ENCODE data around the gene SLCO2A1.

The SLCO2A1 gene

DNA sequence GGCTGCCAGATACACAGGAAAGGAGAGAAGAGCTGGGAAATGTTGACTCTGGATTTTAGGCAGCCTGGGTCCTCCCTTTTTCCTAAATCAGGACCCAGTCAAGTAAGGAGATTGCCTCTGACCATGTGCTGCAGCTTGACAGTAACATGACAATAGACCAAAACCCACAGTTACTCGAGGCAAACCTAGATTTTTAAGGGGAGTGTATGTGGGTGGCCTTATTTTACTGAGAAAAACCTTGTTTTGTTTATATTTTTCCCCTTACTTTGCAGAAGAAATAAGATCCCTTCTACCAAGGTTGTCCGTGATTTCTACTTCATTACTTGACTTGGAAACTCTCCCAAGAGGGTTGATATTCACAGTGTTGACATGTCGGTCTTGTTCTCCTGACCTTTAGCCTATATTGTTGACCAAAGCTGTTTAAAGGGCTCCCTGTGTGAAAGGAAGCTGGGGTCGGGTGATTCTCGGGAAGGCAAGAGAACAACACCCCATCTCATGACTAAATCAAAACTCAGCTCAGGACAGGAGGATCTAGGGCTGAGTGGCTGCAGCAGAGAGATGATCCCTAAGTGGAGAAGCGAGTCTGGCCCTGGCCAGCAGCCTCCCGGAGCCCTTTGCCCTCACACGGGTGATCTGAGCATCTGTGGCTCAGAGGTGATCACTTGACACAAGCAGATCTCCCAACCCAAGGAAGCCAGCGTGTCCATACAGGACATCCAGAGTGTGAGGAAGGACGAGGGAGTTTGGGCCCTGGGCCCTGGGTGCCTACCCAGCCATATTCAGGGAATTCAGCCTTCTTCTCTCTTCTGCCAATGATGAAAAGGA, 31.0 kb upstream of the SLCO2A1 start:
- DNase-seq (ENCODE audit: low read depth, low spot score), result no peak

GRCh38 chr3:134059671-134060560, 30.2 kb upstream of the SLCO2A1 start:
- DNase-seq (ENCODE audit: low read depth, low spot score), result peak; percentile 84

DNA sequence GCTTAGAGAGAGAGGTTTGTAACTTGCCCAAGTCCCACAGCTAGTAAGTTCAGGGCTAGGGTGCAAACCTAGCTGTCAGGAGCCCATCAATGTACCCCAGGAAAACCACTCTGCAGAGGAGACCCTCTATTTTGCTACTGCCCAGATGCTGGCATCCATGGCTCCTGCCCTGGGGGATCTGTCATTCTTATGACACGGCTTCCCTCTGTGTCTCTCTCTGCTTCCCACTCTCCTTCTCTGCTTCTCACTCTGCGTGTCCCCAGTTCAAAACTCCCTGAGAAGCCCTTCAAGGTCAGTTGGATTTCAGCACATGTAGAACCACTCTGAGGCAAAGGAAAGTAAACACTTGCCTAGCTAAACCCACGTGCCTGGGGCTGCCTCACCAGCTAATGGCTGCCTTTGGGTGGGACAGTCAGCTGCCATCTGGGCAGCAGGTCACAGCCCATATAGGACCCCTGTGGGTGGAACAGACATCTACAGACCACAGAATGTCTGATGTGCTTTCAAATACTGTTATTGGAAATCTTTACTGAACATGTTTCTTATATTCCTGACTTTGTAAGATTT, 29.4 kb upstream of the SLCO2A1 start:
- no peak for DNase-seq (ENCODE audit: low read depth, low spot score)

DNA sequence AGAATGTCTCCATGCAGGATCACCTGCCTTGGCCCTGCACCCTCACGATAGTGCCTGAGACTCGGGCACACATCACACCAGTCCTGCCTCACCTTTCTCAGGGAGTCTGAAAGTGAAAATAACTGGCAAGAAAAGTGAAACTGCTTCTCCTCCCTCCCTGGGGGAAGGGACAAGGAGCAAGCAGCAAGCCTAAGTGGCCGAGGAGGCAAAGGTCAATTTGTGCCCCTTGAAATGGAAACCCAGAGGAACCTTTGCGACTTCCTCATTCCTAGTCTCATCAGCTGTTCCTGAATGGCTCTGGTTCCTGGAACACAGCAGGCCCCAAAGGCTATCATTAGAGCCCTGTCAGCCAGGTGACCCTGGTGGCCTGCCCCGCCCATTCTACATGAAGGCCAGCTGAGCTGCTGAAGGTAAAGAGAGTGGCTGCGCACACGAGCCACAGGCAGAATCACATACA, 28.0 kb upstream of the SLCO2A1 start:
- peak; percentile 90 for DNase-seq (ENCODE audit: low read depth, low spot score)

DNA sequence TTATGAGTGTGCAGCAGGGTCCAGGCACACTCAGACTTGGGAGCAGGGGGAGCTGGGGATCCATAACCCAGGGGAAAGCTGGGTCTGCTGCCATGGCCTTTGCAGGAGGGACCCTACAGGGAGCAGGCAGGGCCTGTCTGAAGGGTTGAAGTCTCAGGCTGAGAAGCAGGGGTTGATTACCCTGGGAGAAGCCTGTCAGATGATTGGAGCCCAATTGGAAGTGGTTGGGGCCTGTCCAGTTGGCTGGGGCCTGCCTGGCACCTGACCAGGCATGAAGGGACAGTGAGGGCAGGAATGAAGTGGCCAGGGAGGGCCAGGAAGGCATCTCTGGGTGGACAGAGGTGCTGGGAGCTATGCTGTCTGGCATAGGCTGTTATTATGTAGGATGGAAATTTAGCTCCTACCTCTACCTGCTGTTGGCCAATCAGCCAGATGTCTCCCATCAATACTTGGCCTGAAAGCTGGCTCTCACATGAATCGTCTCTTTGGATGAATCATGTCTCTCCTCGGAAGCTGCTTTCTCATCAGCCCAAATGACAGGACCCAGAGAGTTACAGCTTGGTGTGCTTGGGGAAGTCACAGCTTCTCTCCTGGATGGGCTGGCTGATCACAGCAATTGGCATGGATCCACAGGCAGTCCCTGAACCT, 27.4 kb upstream of the SLCO2A1 start:
- no peak for DNase-seq (ENCODE audit: low read depth, low spot score)

DNA sequence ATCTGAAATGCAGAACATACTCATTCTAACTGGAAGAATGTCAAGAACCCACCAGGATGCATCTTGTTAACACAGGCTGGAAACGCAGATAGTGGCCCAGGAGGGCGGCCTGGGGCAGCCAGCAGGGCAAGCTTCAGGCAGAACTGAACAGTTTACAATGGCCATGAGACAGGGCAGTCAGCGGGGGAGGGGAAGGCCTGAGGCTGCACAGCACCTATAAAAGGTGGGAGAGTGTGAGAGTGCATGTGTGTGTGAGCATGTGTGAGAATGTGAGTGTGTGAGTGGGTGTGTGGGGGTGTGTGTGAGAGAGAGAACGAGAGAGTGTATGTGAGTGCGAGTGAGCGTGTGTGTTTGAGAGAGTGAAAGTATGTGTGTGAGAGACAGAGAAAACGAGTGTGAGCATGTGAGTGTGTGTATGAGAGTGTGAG, 26.8 kb upstream of the SLCO2A1 start:
- DNase-seq (ENCODE audit: low read depth, low spot score), result peak; percentile 31

GRCh38 chr3:134055661-134056060, 25.9 kb upstream of the SLCO2A1 start:
- DNase-seq (ENCODE audit: low read depth, low spot score), result no peak

DNA sequence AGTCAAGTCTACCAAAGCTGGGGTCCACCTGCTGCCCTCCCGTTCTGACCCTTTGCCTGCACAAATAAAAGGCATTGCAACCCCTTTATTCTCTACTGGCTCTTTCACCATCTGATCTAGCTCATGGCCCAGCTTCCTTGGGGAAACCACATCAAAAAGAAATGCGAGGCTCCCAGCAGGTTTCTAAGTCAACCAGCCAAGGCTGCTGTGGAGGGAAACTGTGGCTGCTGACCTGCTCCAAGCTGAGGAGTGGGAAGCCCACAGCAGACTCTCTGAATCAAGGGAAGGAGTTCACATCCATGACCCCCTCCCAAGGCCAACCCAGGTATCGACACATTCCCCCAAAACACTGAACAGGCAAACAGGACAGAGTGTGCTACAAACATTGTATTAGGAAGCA, 25.2 kb upstream of the SLCO2A1 start:
- no peak for DNase-seq (ENCODE audit: low read depth, low spot score)

GRCh38 chr3:134054231-134054630, 24.5 kb upstream of the SLCO2A1 start:
- no peak for DNase-seq (ENCODE audit: low read depth, low spot score)

DNA sequence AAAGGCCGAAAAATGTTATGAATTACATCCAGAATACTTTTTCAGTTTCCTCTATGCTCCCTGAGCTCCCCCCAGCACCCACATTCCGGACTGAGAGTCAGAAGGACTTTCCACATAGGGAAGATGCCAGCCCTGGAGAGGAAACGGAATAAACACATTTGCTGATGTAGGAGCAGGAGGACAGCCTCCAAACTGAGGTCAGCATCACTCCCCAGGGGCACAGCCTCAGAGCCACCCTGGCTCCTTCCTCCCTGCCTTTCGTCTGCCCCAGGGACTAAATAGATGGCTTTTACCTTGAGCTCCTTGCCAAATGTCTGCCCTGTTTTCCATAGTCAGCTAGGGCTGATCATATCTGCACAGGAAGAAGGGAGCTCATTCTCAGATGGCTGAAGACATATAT, 22.6 kb upstream of the SLCO2A1 start:
- DNase-seq (ENCODE audit: low read depth, low spot score), result no peak

GRCh38 chr3:134049676-134050075, 20.0 kb upstream of the SLCO2A1 start:
- no peak for DNase-seq (ENCODE audit: low read depth, low spot score)

DNA sequence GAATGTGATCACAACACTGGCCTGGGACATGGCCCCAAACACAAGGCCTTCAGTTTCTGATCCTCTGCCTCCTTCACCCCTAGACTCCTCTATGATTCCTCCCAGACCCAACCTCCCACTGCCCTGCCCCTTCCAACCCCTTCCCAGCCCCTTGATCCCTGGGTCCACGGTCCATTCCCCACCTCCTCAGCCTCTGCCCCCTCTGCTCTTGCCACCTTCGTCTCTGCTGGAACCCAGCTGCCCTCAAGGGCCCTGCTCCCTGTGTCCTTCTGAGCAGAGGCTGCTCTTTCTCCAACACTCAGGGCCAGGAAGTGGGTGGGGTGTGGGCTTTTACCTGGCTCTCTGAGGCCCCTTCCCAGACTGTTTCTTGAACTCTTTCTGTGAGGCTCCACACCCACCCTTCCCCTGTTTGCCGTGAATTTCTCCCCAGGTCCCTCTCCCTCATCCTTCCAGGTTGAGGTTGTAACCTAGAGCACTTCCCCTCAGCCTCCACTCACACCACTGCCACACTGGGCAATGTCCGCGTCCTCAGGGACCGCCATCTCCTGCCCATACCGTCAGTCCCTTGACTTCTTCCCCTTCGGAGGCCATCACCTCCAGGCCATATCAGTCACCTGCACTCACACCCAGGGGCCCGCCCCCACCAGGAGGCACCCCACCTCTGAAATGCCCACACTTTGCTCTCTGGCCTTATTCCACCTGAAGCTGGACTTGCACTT, 18.7 kb upstream of the SLCO2A1 start:
- DNase-seq (ENCODE audit: low read depth, low spot score), result no peak

DNA sequence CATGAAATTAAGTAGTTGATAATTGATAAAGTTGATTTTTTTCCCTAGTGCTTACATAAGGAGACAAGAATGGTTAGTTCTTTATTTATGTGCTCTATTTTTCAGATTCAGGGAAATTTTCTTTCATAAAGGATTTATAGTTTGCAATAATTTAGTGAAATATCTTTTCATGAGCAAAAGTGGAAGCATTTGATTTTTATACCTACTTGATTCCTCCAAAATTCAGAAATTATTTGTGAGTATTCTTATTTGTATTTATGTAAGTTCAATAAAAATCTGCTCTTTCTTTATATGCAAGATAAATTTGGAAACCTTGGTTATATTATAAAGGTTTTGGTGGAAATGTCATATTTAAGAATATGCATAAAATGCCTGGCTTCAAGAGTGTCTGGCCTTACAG, 14.7 kb upstream of the SLCO2A1 start:
- DNase-seq (ENCODE audit: low read depth, low spot score), result no peak

- DNase-seq (ENCODE audit: low read depth, low spot score), result no peak
These were observed 10.3 kb upstream of the SLCO2A1 start for GRCh38 chr3:134040066-134040465.

DNA sequence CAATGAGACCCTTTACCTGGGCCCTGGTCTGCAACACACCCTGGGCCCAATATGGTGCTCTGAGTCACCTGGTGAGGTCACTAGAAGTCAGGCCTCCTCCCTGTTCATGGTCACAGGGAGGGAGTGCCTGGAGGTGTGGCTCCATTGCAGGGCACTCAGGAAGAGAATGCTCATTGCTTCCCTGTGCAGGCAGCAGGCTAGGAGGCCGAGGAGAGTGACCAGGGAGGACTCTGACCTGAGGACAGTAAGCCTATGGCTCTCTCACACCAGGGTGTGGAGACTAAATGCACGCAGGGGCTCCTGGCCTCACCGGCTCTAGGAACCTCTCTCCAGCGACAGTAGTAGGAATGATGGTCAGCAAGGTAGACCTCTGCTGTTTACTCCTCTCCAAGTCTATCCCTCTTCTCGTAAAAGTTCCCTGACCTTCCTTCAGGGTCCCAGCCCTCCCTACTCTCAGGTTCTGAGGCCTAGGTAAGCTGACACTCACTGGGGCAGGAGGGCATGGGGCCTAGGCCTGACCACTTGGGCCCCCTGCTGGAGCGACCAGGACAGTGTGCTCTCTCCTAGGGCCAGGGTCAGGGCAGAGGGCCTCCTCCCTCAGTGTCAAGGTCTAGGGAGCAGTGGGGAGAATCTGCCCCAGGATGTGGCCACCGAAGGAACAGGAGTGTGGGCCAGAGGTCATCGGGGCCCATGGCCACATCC, 9.6 kb upstream of the SLCO2A1 start:
- peak; percentile 76 for DNase-seq (ENCODE audit: low read depth, low spot score)

DNA sequence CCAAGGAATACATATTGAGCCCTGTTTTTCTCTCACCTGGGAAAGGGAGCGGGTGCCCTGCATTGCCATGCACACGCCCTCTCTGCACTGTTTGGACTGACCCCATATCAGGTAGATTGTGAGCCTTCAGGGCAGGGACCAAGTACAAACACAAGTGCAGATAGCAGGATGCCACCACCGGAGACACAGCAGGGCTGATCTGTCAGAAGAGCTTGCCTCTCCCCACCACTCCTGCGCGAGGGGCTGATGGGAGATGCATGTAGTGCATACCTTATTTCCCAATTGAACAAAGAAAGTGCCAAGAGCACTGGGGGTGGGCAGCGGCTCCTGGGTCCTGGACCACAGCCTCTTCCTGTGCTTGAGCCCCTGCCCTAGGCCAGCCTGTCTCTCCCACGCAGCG, 9.0 kb upstream of the SLCO2A1 start:
- no peak for DNase-seq (ENCODE audit: low read depth, low spot score)

DNA sequence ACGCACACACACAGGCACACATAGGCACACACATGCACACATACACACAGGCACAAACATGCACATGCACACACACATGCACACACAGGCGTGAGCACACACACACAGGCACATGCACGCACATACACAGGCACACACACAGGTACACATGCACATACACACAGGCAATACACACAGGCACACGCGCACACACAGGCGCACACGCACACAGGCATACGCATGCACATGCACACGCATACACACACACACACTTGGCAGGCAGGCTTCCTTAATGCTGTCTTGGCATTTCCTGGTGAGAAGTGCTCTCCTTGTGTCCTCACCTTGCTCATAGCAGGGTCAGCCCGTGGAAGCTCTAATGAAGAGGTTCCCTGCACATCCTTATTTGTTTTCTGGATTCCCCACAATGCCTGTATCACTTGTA, 8.4 kb upstream of the SLCO2A1 start:
- no peak for DNase-seq (ENCODE audit: low read depth, low spot score)

- DNase-seq (ENCODE audit: low read depth, low spot score), result no peak
These were observed 7.4 kb upstream of the SLCO2A1 start for GRCh38 chr3:134037168-134037567.

- no peak for DNase-seq (ENCODE audit: low read depth, low spot score)
These were observed 6.6 kb upstream of the SLCO2A1 start for GRCh38 chr3:134036291-134036690.

- no peak for DNase-seq (ENCODE audit: low read depth, low spot score)
These were observed 6.1 kb upstream of the SLCO2A1 start for GRCh38 chr3:134035836-134036235.

Measured in ELF-1 (cell line).